GM19463 (cell line): ENCODE measurements around the gene ABHD17B.

Source experiments
- ATAC-seq: cut with Tn5 transposase; IDR thresholded peaks from one replicate; pipeline ENCODE4 v1.9.1; 2021; ENCODE audit warnings: mild to moderate bottlenecking, moderate library complexity; ENCODE audit not compliant: unreplicated experiment

ABHD17B gene

DNA sequence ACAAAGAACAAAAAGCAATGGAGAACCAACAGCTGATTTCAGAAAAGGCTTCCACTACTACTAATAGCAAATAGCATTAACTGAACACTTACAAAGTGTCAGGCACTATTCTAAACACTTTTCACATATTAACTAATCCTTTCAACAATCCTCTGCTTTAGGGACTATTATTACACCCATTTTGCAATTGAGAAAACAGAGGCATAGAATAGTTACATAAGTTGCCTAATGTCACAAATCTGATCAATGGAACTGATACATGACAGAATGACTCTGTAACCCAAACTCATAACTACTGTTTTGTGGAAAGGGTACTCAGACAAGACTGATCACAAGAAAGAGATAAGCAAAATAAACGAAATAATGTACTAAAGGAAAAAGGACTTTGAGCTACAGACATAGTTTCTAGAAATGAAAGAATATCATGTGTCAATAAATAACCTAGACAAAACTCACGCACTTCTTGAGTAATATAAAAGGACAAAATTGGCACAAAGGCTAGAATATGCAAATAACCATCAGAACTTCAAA, 31.3 kb downstream of the ABHD17B start:
- ATAC-seq: no peak

DNA sequence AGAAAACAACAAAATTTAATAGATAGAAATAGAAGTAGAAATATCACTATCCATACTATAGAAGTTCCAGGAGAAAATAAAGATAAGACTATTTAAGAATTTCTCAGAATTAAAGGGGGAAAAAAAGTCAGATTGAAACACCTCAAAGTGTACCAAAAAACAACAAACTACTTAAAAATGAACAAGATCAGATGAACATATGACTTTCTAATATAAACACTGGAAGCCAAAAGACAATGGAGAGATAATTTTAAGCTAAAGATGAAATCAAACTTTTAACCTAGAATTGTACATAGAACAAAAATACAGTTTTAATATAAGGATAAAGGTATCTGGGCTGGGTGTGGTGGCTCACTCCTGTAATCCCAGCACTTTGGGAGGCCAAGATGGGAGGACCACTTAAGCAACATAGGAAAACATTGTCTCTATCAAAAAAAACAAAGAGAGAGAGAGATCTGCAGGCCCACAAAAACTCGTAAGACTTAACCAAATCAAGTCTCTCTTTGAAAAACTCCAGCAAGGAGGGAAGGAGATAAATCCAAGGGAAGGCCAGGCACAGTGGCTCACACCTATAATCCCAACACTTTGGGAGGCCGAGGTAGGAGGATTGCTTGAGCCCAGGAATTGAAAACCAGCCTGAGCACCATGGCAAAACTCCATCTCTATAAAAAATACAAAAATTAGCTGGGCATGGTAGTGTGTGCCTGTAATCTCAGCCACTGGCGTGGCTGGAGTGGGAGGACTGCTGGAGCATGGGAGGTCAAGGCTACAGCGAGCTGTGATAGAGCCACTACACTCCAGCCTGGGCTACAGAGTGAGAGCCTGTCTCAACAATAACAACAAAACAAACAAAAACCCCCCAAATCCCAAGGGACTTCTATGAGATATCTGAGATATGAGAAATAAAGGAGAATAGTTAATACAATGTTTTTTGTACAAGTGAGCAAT, 32.4 kb downstream of the ABHD17B start:
- ATAC-seq: no peak

DNA sequence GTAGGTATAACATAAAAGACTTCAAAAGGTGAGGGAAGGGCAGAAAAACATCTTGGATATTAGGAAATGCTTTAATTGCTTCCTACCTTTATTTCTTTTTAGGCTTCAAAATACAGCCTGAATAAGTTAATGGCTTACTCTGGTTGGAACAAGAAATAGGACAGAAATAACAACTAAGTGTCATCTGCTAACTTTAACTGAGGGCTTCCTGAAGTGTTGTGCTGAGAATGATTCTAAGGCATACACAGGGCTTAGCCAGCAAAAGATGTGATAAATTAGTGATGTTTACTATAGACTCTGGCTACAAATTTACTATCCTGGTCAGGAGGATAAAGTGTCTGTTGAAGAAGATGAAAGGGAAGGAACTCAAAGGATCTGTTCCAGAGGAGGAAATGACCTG, 34.2 kb downstream of the ABHD17B start:
- ATAC-seq: no peak

DNA sequence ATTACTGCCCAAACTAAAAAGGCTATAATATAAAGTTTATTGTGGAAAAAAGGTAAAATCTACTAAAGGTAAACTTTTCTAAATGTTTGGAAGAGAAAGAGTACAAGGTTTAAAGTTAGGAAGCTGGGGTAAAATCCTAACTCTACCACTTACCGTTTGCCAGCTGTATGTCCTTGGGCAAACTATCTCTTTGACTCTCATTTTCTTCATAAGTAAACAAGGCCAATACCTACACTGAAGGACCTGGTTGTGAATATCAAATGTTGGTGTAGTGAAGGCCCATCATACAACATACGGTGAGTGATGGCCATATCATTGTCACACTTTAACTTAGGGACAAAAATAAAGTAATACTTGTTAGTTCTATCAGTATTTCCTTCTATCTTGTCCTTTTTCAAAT, 34.9 kb downstream of the ABHD17B start:
- ATAC-seq: no peak

DNA sequence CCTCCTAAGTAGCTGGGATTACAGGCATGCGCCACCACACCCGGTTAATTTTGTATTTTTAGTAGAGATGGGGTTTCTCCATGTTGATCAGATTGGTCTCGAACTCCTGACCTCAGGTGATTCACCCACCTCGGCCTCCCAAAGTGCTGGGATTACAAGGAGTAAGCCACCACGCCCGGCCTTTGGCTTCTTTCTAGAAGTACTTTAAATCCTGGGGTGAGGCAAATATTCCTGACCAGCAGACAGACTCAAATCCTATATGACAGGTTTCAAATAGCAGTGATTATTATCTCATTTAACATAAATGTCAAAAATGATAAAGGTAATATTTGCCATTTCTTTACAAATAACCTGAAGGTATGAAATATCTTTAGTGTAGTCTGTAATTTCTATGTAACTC, 35.6 kb downstream of the ABHD17B start:
- ATAC-seq: no peak

DNA sequence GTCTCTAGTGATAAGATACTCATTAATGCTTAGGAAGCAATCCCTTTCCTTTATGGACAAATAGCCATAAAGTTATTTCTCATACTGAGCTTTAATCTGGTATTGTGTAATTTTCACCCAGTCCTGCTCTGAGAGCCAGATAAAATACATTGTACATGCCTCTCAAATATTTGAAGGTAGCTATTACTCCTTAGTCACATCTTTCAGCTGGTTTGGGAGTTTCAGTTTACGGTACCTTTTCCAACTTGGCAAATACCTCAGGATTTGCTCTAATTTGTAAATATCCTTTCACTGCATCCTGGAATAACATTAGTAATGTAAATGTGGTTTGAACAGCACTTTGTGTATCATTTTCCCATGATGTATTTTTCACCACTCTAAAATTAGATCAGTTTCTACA, 47.4 kb downstream of the ABHD17B start:
- ATAC-seq: no peak

DNA sequence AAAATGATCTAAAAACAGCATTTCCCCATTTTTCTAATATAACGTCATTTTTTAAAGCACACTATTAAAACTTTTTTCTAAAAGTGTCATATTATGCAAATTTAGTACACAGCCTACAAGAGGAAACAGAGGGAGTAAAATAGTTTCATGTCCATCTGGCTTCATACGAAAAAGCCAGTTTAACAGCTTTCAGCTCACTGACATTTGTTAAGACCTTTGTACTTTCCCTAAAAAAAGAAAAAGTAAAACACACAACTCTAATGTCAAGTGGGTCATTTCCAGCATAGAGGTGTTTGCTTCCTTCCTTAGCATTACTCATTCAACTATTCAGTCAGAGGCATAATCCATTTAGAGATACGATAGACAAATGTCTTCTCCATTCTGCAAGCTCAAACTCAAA, 49.4 kb downstream of the ABHD17B start:
- ATAC-seq: no peak

DNA sequence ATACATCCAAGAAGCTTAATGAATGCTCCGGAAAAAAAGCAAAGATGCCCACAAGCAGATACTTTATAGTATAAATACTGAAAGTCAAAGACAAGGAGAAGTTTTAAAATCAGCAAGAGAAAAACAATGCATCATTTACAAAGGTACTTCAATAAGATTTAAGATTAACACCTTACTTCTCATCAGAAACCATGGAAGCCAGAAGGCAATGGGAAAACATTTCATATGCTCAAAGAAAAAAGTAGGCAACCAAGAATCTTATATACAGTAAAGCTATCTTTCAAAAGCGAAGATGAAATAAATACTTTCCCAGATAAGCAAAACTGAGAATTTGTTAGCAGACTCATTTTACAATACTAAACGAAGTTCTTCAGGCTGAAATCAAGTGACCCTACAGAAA, 51.1 kb downstream of the ABHD17B start:
- no peak for ATAC-seq

DNA sequence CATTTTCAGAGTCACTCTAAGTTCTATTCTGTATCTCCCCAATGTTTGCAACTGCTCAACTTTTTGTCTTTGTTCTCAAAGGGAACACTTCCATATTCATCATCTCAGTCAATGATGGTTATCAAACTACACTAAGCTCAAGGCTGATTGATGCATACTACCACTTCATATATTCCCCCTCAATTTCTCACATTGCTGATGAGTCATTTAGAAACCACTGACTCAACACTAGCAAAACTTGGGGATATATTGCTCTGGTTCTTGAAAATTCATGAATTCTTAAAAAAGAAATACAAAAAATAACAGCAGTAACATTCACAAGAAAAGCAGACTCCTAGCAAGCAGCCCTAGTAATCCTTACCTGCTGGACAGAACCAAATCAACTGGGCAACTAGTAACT, 52.2 kb downstream of the ABHD17B start:
- peak; percentile 81 for ATAC-seq

DNA sequence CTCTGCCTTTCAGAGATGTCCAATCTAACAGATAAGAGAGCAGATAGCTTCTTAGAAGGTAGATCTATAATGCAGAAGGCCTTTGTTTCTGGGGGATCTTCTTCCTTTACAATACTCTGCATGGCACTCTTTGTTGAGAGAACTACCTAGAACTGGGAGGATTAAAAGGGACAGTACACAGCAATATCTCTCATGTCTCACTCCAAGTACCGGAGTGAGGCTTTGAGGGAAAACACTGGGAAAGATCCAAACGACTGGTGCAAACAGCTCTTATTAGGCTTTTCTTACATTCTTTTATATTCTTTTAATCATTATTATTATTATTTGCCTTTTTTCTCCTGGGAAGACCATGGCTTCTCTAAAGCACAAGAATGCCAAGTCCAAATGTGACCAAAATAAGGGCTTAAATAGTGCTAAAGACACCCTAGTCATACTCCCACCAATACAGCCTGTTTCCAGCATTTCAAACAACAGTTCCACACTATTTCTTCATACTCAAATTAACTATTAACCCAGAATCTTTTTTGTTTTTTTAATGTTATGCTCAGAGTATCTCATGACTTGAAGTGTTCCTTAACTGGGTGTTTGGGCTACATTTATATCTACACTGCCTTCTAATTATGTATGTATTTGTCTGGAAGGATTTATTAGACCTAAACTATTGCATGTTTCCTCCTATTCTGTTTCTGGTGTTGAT, 52.7 kb downstream of the ABHD17B start:
- no peak for ATAC-seq

DNA sequence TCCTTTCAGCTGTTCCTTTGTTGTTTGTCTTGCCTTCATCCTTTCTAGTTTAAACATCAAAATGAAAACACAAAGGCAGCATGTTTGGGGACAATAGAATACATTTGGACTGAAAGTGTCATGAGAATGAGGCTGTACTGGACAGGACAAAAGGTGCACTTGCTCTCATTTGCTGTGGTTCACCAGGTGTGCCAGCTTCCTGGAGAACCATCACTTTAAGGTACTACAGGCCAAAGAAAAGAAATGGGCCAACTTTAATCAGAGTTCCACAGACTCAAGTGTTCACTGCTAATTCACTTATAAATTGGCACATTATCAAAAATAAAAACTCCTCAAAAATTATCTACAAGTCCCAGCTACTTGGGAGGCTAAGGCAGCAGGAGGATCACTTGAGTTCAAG, 53.8 kb downstream of the ABHD17B start:
- ATAC-seq: no peak

DNA sequence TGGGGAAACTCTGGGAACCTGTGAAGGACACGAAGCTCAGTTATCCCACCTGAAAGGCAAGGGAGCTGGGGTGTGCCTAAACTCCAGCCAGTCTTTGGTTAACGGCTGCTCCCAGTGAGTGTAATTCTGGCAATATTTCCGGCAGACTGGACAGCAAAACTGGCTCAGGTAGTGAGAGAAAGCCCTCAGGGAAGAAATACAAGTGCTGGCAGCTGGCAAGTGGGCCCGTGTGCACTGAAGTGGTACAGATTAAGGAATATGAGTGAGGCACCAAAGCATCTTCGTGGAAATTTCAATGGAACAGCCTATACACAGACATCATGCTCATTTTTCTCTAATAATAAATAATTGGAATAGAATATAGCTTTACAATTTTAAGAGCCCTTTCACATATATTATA, 56.2 kb downstream of the ABHD17B start:
- ATAC-seq: no peak

DNA sequence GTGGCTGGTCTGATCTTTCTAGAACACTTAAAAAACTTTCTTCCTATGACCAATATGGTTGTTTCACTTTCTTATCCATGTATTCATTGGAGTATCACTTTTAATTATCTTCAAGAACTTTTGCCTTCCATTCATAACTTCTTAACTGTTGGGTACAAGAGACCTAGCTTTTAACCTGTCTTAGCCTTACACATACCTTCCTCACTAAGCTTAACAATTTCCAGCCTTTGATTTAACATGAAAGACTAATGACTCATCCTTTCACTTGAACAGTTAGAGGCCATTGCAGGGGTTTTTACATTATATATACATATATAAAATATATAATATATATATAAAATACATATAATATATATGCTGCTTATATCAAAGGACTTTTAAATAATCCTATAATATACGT, 57.9 kb downstream of the ABHD17B start:
- no peak for ATAC-seq

DNA sequence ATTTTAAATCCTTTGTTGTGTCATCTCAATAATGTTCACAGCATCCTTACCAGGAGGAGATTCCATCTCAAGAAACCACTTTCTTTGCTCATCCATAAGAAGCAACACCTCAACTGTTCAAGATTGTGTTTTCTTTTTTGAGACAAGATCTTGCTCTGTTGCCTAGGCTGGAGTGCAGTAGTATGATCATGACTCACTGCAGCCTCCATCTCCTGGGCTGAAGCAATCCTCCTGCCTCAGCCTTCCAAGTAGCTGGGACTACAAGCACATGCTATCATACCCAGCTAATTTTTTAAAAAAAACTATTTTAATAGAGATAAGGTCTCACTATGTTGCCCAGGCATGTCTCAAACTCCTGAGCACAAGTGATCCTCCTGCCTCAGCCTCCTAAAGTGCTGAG, 60.0 kb downstream of the ABHD17B start:
- no peak for ATAC-seq

DNA sequence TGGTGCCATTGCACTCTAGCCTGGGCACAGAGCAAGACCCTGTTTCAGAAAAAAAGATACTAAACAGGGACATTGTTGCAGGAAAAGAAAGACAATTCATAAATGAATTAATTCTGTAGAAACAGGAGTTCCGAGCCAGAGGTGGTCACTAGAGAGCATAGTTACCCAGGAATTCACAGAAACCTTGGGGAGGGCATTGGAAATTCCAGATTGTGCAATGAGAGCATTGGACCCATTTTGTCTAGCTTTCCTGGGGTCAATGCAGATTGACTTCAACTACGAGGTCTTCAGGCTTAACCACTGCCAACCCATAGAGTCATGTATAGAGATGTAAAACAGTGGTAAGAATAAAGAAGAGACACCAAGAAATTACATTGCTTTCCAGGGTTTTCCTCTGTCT, 63.1 kb downstream of the ABHD17B start:
- ATAC-seq: no peak

DNA sequence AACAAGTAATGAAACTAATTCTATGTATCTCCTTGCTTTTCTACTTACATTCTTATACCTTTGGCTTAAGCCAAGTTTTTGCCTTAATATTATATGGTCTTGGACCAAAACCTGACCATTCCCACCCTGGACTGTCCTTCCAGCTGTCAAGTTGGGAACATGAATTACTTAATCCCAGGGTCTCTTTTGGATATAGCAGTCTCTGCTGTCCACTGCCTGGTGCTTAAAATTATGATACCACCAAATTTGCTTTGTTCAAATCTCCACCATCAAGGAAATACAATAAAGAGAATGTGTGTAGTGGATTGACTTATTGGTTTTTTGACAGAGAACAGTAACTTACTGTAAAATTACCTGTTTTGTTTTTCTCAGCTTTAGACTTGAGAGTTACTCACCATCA, 66.2 kb downstream of the ABHD17B start:
- no peak for ATAC-seq

DNA sequence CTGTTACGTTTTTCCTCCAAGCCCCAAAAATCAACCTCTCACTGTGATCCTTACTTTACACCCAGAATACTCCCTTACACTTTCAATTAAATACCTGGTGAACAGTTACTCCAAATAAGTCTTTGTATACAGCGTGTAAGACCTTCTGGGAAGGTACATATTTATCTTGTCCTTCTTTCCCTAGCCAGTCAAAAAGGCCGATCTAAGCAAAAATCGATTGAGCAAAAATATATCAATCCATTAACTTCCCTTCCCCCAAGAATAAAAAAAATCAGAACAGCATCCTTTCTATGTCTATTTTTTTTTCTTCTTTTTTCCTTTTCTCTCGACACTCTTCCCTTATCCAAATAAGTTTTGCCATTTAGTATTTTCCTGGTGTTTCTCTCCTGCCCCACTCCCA, 71.3 kb downstream of the ABHD17B start:
- ATAC-seq: no peak

DNA sequence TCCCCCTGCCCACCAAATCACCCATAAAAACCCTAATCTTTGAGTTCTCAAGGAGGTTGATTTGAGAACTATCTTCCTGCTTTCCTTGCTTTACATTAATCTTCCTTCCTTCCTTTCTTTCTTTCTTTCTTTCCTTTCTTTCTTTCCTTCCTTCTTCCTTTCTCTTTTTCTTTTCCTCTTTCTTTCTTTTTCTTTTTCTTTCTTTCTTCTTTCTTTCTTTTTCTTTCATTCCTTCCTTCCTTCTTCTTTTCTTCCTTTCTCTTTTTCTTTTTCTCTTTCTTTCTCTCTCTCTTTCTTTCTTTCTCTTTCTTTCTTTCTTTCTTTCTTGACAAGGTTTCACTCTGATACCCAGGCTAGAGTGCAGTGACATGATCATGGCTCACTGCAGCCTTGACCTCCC, 75.4 kb downstream of the ABHD17B start:
- no peak for ATAC-seq

DNA sequence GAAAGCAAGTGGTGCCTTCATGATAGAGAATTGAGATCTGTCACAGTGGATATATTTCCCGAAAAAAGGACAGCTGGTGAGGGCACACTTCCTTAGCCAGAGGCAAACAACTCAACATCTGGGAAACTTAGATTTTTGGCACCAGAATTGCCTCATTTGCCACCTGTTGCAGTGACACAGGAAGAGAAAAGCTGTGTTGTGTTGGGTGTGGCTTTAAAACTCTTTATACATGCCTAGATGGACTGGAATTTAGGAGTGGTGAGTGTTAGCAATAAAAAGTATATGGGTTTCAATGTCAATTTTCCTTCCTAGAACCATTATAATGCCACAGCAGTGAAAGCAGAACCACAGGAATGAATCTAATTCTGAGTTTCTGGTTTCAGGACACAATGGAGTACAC, 80.1 kb downstream of the ABHD17B start:
- no peak for ATAC-seq

DNA sequence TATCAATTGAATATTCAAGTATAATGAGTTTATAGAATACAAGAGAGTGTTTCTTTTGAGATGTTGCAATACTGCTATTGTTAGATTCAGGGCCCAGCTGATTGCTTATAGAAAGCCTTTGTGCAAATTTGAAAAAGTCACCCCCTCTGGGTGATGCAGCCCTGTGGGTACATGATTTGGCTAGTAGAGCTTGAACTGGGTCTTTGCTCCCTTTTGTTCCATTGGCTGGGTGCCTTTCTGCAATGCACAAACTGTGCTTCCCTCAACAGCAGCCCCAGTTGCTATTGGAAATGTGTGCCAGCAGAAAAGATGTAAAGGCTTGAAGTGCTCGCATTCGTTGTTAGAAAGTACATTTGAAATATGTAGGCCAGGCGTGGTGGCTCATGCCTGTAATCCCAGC, 80.8 kb downstream of the ABHD17B start:
- no peak for ATAC-seq

DNA sequence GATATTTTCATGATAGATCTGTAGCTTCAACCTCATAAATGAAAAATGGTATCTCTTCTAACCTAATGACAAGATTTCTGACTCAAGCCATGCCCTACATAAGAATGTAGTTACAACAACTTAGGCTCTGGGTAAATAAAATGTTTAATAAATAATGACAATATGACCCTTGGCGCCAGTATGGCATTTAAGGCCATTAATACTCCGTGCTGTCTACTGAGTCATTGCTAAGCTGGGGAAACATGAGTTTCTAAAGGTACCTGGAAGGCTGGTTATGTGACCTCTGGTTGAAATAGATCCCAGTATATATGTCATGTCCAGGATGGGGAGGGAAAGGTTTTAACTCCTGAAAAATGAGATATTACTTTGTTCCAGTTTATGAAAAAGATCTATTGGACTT, 84.7 kb downstream of the ABHD17B start:
- no peak for ATAC-seq

DNA sequence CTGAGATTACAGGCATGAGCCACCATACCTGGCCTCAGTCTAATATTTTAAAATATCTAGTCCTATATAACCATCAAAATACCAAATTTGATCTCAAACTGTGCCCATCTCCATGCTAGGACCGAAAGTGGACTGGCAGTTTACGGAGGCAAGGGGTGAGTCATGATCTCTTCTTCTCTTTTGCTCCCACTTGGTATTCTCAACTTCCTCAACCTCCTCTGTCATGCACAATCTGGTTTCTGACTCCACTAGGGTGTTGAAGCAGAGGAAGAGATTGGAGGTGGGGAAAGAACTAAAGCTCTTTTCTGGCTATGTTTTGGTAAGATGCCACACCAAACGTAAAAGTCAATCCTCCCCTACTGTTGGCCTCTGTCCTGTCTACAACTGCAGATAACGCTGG, 86.7 kb downstream of the ABHD17B start:
- no peak for ATAC-seq
